ENCODE measurements around the gene VAV3. TPM values are rescaled to one million over a fixed set of nuclear protein-coding genes. Genes with fewer than 3 reads are reported as not detected.
A peak's percentile ranks its signal among the peaks of the same experiment; 100 is the strongest.

Gene VAV3
- total and polyA plus RNA-seq, 12 donors: 0.72 to 3.4 (median 1.9) TPM

- Histone ChIP-seq H3K27me3 (no peaks in the 10 kb centered on the region), H3K4me1 (peaks cover 0 to 52% (median 17%) of the 10 kb centered on the region in 9 donors), H3K36me3 (no peaks in the 10 kb centered on the region), H3K4me3 (no peak overlapping the region), H3K9me3 (peaks cover 0 to 8% (median 4%) of the 10 kb centered on the region in 11 donors), H3K27ac (no peak overlapping the region)
- no peak for ATAC-seq
- TF ChIP-seq CTCF (IDR thresholded peaks at IDR 0.05): no peak
- intact Hi-C loops (cut with DNase I): loop anchor here in 1 of 10 donors (10.0 kb wide), 1 partner anchor 97 kb away; no protein-coding TSS in a partner anchor
- no peak for DNase-seq
- WGBS, 2 donors: 87 to 91% methylated on average over 4 of the region's 4 CpGs
Observed at GRCh38 chr1:107838056-107838455, 126.9 kb downstream of the VAV3 start.

- no peaks in the 10 kb centered on the region for H3K36me3 ChIP-seq
- peaks cover 0 to 33% (median 8%) of the 10 kb centered on the region in 9 donors for H3K4me1 ChIP-seq
- H3K27ac ChIP-seq: peak overlapping the region in 2 of 10 donors; percentile 42 to 64
- no peak for ATAC-seq
- WGBS, 2 donors: 97 to 99% methylated on average over 4 of the region's 4 CpGs
- intact Hi-C loops (cut with DNase I): loop anchor here in 1 of 10 donors (10.0 kb wide), 1 partner anchor 100 kb away; no protein-coding TSS in a partner anchor
- no peak for TF ChIP-seq CTCF (IDR thresholded peaks at IDR 0.05)
- H3K4me3 ChIP-seq: no peak overlapping the region
- no peak for DNase-seq
- H3K27me3 ChIP-seq: no peaks in the 10 kb centered on the region
- H3K9me3 ChIP-seq: peaks cover 0 to 8% (median 4%) of the 10 kb centered on the region in 11 donors
Observed at GRCh38 chr1:107835151-107835670, 129.8 kb downstream of the VAV3 start.

DNA sequence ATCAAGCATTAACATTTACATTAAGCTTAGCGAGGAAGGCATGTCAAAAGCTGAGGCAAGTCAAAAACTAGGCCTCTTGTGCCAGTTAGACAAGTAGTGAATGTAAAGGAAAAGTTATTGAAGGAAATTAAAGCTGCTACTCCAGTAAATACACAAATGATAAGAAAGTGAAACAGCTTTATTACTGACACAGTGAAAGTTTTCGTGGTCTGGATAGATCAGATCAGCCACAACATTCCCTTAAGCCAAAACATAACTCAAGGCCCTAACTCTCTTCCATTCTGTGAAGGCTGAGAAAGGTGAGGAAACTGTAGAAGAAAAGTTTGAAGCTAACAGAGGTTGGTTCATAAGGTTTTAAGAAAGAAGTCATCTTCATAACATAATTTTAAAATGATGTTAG, 131.9 kb downstream of the VAV3 start:
- WGBS, 2 donors: 76 to 79% methylated on average over 2 of the region's 2 CpGs
- H3K9me3 ChIP-seq: peaks cover 0 to 8% (median 4%) of the 10 kb centered on the region in 11 donors
- H3K4me1 ChIP-seq: peaks cover 0 to 46% (median 15%) of the 10 kb centered on the region in 9 donors
- ATAC-seq (no peak), DNase-seq (no peak)
- no peak overlapping the region for H3K27ac ChIP-seq
- H3K27me3 ChIP-seq: no peaks in the 10 kb centered on the region
- no peak overlapping the region for H3K4me3 ChIP-seq
- TF ChIP-seq CTCF (IDR thresholded peaks at IDR 0.05): no peak
- no peaks in the 10 kb centered on the region for H3K36me3 ChIP-seq
- intact Hi-C loops (cut with DNase I): loop anchor here in 1 of 10 donors (5.0 to 10.0 kb wide), 2 partner anchors 46 to 102 kb away; no protein-coding TSS in a partner anchor

DNA sequence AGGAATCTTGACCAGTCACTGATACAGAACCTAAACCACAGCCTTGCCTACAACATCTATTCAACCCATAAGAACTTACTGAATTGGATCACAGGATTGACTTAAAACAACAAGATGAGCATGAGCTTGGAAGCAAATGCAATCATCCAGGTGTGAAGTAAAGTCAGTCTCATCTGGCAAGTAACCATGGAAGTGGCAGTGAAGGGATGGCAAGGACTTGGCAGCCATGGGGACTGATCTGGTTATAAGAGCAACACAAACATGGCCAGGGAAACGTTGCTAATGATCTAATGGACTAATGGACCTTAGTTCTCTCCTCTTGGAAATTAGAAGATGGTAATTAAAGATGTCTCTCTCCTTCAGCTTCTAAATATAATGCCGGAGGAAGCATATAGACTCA, 133.1 kb downstream of the VAV3 start:
- no peak for TF ChIP-seq CTCF (IDR thresholded peaks at IDR 0.05)
- no peaks in the 10 kb centered on the region for H3K9me3 ChIP-seq
- H3K36me3 ChIP-seq: no peaks in the 10 kb centered on the region
- DNase-seq (no peak), ATAC-seq (no peak)
- peaks cover 0 to 46% (median 15%) of the 10 kb centered on the region in 9 donors for H3K4me1 ChIP-seq
- no peak overlapping the region for H3K27ac ChIP-seq
- no peaks in the 10 kb centered on the region for H3K27me3 ChIP-seq
- intact Hi-C loops (cut with DNase I): loop anchor here in 1 of 10 donors (5.0 to 10.0 kb wide), 2 partner anchors 45 to 103 kb away; no protein-coding TSS in a partner anchor
- 68 to 69% methylated on average over 2 of the region's 2 CpGs for WGBS, 2 donors
- H3K4me3 ChIP-seq: no peak overlapping the region
